H1 (cell line): ENCODE data around the gene APBA3. TPM values are rescaled to one million over a fixed set of nuclear protein-coding genes. Genes with fewer than 3 reads are reported as not detected.
A peak's percentile ranks its signal among the peaks of the same experiment; 100 is the strongest.

Source experiments
- CTCF ChIA-PET: fragments of 300-600 bp; sonication (Branson Sonifier 250); formaldehyde crosslinking; loops from one replicate; lab custom pipeline; 2021; ENCODE audit not compliant: partially characterized antibody; lab: Charles Lee
- POLR2A ChIA-PET: fragments of 300-600 bp; sonication (Branson Sonifier 250); formaldehyde crosslinking; loops from one replicate; lab custom pipeline; 2021; ENCODE audit warnings: inconsistent platforms; ENCODE audit not compliant: partially characterized antibody; lab: Charles Lee
- DNase-seq, 2 experiments: peaks; one replicate each; pipeline versions ENCODE4 v3.0.0 to v3.0.0-alpha.2; 2010 to 2022; ENCODE audit warnings: low spot score in 2 of 2, low read depth in 1 of 2, mixed read lengths in 1 of 2
- FAIRE-seq: peaks from 2 replicates; lab custom pipeline; 2011; peaks lifted over from hg19 to GRCh38; lab: Jason Lieb, UNC
- H2AFZ ChIP-seq: 2 replicates; pipeline ENCODE4 v1.8.1; 2012; ENCODE audit warnings: low read length, inconsistent platforms
- H2AK5ac ChIP-seq: 2 replicates; pipeline ENCODE4 v1.6.1; 2013; ENCODE audit warnings: low read depth, low read length
- H2BK120ac ChIP-seq: replicated peaks from 2 replicates; pipeline ENCODE3; 2013; ENCODE audit warnings: low read depth, low read length, inconsistent platforms
- H2BK12ac ChIP-seq: 2 replicates; pipeline ENCODE4 v1.6.1; 2013; ENCODE audit warnings: low read depth, low read length
- H2BK15ac ChIP-seq: 2 replicates; pipeline ENCODE4 v1.6.1; 2013; ENCODE audit warnings: low read length
- H2BK20ac ChIP-seq: 2 replicates; pipeline ENCODE4 v1.6.1; 2013; ENCODE audit warnings: low read length
- H2BK5ac ChIP-seq: 2 replicates; pipeline ENCODE4 v1.6.1; 2013; ENCODE audit warnings: low read depth, low read length
- H3K14ac ChIP-seq: 2 replicates; pipeline ENCODE4 v1.6.1; 2013; ENCODE audit warnings: inconsistent platforms; ENCODE audit not compliant: insufficient read length
- H3K18ac ChIP-seq: 2 replicates; pipeline ENCODE4 v1.6.1; 2013; ENCODE audit warnings: low read length; ENCODE audit errors: extremely low read depth
- H3K23ac ChIP-seq: 2 replicates; pipeline ENCODE4 v1.6.1; 2013; ENCODE audit warnings: inconsistent platforms; ENCODE audit not compliant: insufficient read length
- H3K23me2 ChIP-seq: 2 replicates; pipeline ENCODE4 v1.6.1; 2013; ENCODE audit warnings: low read depth, low read length
- H3K27ac ChIP-seq: 2 replicates; pipeline ENCODE4 v1.6.1; 2011; ENCODE audit warnings: low read depth, low read length, inconsistent platforms
- H3K27me3 ChIP-seq, 4 experiments: replicated peaks in 1 of 4; 1 replicate in 1 of 4; 2 replicates in 3 of 4; pipeline versions ENCODE4 v1.6.1 to v1.8.1; 2011 to 2013; ENCODE audit warnings: low read length in 3 of 4, mild to moderate bottlenecking in 3 of 4, inconsistent platforms in 2 of 4, mixed read lengths in 2 of 4, moderate library complexity in 1 of 4; ENCODE audit not compliant: control insufficient read depth in 3 of 4, insufficient read depth in 3 of 4; ENCODE audit errors: extremely low read depth in 1 of 4
- H3K36me3 ChIP-seq, 4 experiments: 2 replicates each; pipeline versions ENCODE4 v1.6.1 to v1.8.1; 2011 to 2013; ENCODE audit warnings: mild to moderate bottlenecking in 4 of 4, low read length in 3 of 4, moderate library complexity in 2 of 4, control low read depth in 1 of 4, inconsistent platforms in 1 of 4; ENCODE audit not compliant: insufficient read depth in 4 of 4, control insufficient read depth in 2 of 4
- H3K4ac ChIP-seq: replicated peaks from 2 replicates; pipeline ENCODE3; 2013; ENCODE audit warnings: low read length, low read depth, mixed read lengths, inconsistent platforms; ENCODE audit not compliant: insufficient read length
- H3K4me1 ChIP-seq, 4 experiments: replicated peaks in 1 of 4; 1 replicate in 1 of 4; 2 replicates in 3 of 4; pipeline versions ENCODE4 v1.6.1 to v1.8.1; 2011 to 2013; ENCODE audit warnings: low read length in 3 of 4, inconsistent platforms in 2 of 4, mixed read lengths in 1 of 4; ENCODE audit not compliant: insufficient read depth in 4 of 4, control insufficient read depth in 3 of 4
- H3K4me2 ChIP-seq, 2 experiments: 2 replicates each; pipeline versions ENCODE4 v1.6.1 to v1.8.1; 2011 to 2013; ENCODE audit warnings: low read depth in 2 of 2, low read length in 2 of 2, control low read depth in 1 of 2, inconsistent platforms in 1 of 2, mild to moderate bottlenecking in 1 of 2; ENCODE audit not compliant: insufficient read depth in 1 of 2
- H3K4me3 ChIP-seq, 4 experiments: fragments of 200-600, 300-600 bp in 1 of 4; sonication (generic), shearing (Covaris generic), sonication (Bioruptor Twin) in 1 of 4; 2 replicates each; pipeline versions ENCODE4 v1.5.1 to v1.8.1; 2011 to 2016; ENCODE audit warnings: low read length in 4 of 4, low read depth in 3 of 4, control low read depth in 2 of 4, inconsistent platforms in 2 of 4, mild to moderate bottlenecking in 2 of 4, mixed read lengths in 1 of 4, moderate library complexity in 1 of 4; ENCODE audit not compliant: insufficient read depth in 2 of 4; ENCODE audit errors: extremely low read depth in 1 of 4
- H3K56ac ChIP-seq: replicated peaks from 2 replicates; pipeline ENCODE3; 2013; ENCODE audit warnings: low read depth, mild to moderate bottlenecking, mixed read lengths, low read length, inconsistent platforms; ENCODE audit not compliant: insufficient read length
- H3K79me1 ChIP-seq: 2 replicates; pipeline ENCODE4 v1.6.1; 2013; ENCODE audit warnings: low read depth, low read length, control low read depth
- H3K79me2 ChIP-seq, 2 experiments: 2 replicates each; pipeline versions ENCODE4 v1.6.1 to v1.8.1; 2012 to 2013; ENCODE audit warnings: low read length in 2 of 2, mild to moderate bottlenecking in 2 of 2, inconsistent platforms in 1 of 2; ENCODE audit not compliant: insufficient read depth in 2 of 2, control insufficient read depth in 1 of 2
- H3K9ac ChIP-seq, 4 experiments: replicated peaks in 1 of 4; 1 replicate in 1 of 4; 2 replicates in 3 of 4; pipeline versions ENCODE4 v1.6.1 to v1.8.1; 2011 to 2013; ENCODE audit warnings: low read depth in 3 of 4, low read length in 3 of 4, control low read depth in 2 of 4, mild to moderate bottlenecking in 2 of 4, moderate library complexity in 2 of 4, inconsistent platforms in 1 of 4; ENCODE audit errors: extremely low read depth in 1 of 4
- H3K9me3 ChIP-seq, 2 experiments: 2 replicates each; pipeline versions ENCODE4 v1.6.1 to v1.8.1; 2012 to 2013; ENCODE audit warnings: mild to moderate bottlenecking in 2 of 2, moderate library complexity in 2 of 2, control low read depth in 1 of 2, inconsistent platforms in 1 of 2, low read depth in 1 of 2, low read length in 1 of 2, mixed read lengths in 1 of 2; ENCODE audit not compliant: insufficient read depth in 2 of 2
- H4K20me1 ChIP-seq, 2 experiments: replicated peaks in 1 of 2; 2 replicates each; pipeline versions ENCODE3 to v1.8.1; 2011 to 2013; ENCODE audit warnings: inconsistent platforms in 2 of 2, low read length in 2 of 2, mild to moderate bottlenecking in 1 of 2; ENCODE audit not compliant: insufficient read depth in 2 of 2, control insufficient read depth in 1 of 2
- H4K5ac ChIP-seq: 2 replicates; pipeline ENCODE4 v1.6.1; 2013; ENCODE audit warnings: low read length, low read depth, mixed read lengths, inconsistent platforms; ENCODE audit not compliant: insufficient read length
- H4K8ac ChIP-seq: 2 replicates; pipeline ENCODE4 v1.8.0; 2013; ENCODE audit warnings: mild to moderate bottlenecking, moderate library complexity, low read length, inconsistent platforms; ENCODE audit not compliant: insufficient read depth; ENCODE audit errors: extremely low read depth
- H4K91ac ChIP-seq: replicated peaks from 2 replicates; pipeline ENCODE3; 2013; ENCODE audit warnings: low read length, mixed read lengths, inconsistent platforms; ENCODE audit not compliant: insufficient read length
- BACH1 ChIP-seq: IDR thresholded peaks from 2 replicates; pipeline ENCODE4 v1.6.1; 2012; ENCODE audit warnings: low read length, improper control_type of control experiment
- KDM1A ChIP-seq: fragments of 200-600, 300-600 bp; sonication (generic); IDR thresholded peaks from 2 replicates; pipeline ENCODE4 v1.7.1; 2016; ENCODE audit warnings: mild to moderate bottlenecking, low read length, borderline replicate concordance
- WGBS, 2 experiments: shearing (Covaris generic) in 1 of 2; methylation state at CpG; one replicate each; pipeline versions ENCODE4 v1.1.6 to v1.1.7; 2013 to 2015; ENCODE audit warnings: low lambda C conversion rate in 2 of 2, mixed read lengths in 2 of 2, inconsistent platforms in 1 of 2, low coverage in 1 of 2, missing lambda C conversion rate in 1 of 2; ENCODE audit not compliant: insufficient replicate concordance in 2 of 2, insufficient coverage in 1 of 2, insufficient read length in 1 of 2; ENCODE audit errors: extremely low coverage in 1 of 2, missing lambda C conversion rate in 1 of 2; 5-methylcytosine and 5-hydroxymethylcytosine counted together
- polyA plus RNA-seq, 7 experiments: library from polyadenylated mRNA; depleted of rRNA in 3 of 7; stranded (reverse) in 5 of 7; unstranded in 2 of 7; fragments of >200 nt in 5 of 7; fragments of 200-250 nt in 2 of 7; gene quantifications; 1 replicate in 5 of 7; 2 replicates in 1 of 7; 4 replicates in 1 of 7; pipeline versions ENCODE4 v1.2.1 to v1.2.3, GENCODE V29; 2011 to 2013; ENCODE audit warnings: missing spikeins in 2 of 7, mixed read lengths in 2 of 7
- total RNA-seq: library from RNA; stranded (reverse); fragmentation: NEBNext Ultra II Directional; extraction: Animal tissue kit (Norgen Biotek cat#: 25700); gene quantifications from 2 replicates; pipeline ENCODE4 v1.2.1, GENCODE V29; 2021

The APBA3 gene
- total and polyA plus RNA-seq, 2 of the 8 experiments (the other 6 are each of a cell fraction or from before 2014, with no cell fraction given) = 21.4 to 36.9 TPM

GRCh38 chr19:3760871-3761361 is 576 bp downstream of the APBA3 start:
- H3K9ac ChIP-seq = peak overlapping the region in 3 of 4 experiments; percentile 75 to 85 (median 79); a peak in 6 of 7 replicates
- ChIA-PET CTCF (interaction anchor here (0.6 to 2.7 kb wide), 5 partner anchors 17 to 477 kb away, joined by 3 to 8 read pairs (median 4); no protein-coding TSS in a partner anchor), POLR2A (interaction anchor here (0.6 to 2.2 kb wide), 8 partner anchors 10 to 318 kb away, joined by 3 to 19 read pairs (median 4); partner anchors contain the start of genes EEF2 and MATK)
- H3K79me1 ChIP-seq = no peaks in the 10 kb centered on the region; the same call in 1 of the 2 replicates
- no peak for DNase-seq
- H4K20me1 ChIP-seq = peaks cover 0 to 3% of the 10 kb centered on the region in 2 experiments
- 50% methylated on average over 7 of the region's 7 CpGs; no CpG with 5 or more reads in 1 of the 2 experiments for WGBS, 2 experiments
- H3K18ac ChIP-seq = peak overlapping the region; percentile 98; the same call in 1 of the 2 replicates
- no peak overlapping the region for H2BK5ac ChIP-seq
- peak overlapping the region; percentile 64; the same call in 1 of the 2 replicates for H3K27ac ChIP-seq
- no peak for FAIRE-seq
- H4K91ac ChIP-seq = no peak overlapping the region
- H3K36me3 ChIP-seq = peaks cover 0 to 3% (median 0%) of the 10 kb centered on the region in 4 experiments; a peak in 5 of 8 replicates
- H4K8ac ChIP-seq = peak overlapping the region; percentile 54; the same call in 1 of the 2 replicates
- H3K23me2 ChIP-seq = peaks cover 5% of the 10 kb centered on the region
- H2BK20ac ChIP-seq = no peak overlapping the region
- H3K14ac ChIP-seq = no peak overlapping the region
- H3K4me3 ChIP-seq = peak overlapping the region; percentile 87 to 95 (median 88)
- no peaks in the 10 kb centered on the region for H3K27me3 ChIP-seq
- peak overlapping the region; percentile 72 to 87 for H3K4me2 ChIP-seq
- no peak overlapping the region; the same call in 1 of the 2 replicates for H2BK15ac ChIP-seq
- no peak overlapping the region for H2AK5ac ChIP-seq
- TF ChIP-seq KDM1A (peak; percentile 76; the same call in 1 of the 2 replicates), BACH1 (no peak)
- peak overlapping the region; percentile 10 for H3K56ac ChIP-seq
- H3K4ac ChIP-seq = peak overlapping the region; percentile 92
- H3K23ac ChIP-seq = no peak overlapping the region
- 0 out of 2 replicates have a peak overlapping the region, but pooled peaks have one; percentile 9 for H2BK12ac ChIP-seq
- H2AFZ ChIP-seq = peak overlapping the region; percentile 45; the same call in 1 of the 2 replicates
- H4K5ac ChIP-seq = no peak overlapping the region
- H3K4me1 ChIP-seq = no peaks in the 10 kb centered on the region
- no peak overlapping the region for H2BK120ac ChIP-seq
- H3K9me3 ChIP-seq = no peaks in the 10 kb centered on the region
- H3K79me2 ChIP-seq = peaks cover 0 to 7% of the 10 kb centered on the region in 2 experiments; a peak in 1 of 4 replicates
